Mammary epithelial cell (primary cell): ENCODE measurements around the gene TPD52L1.

Experiments used
- EZH2 ChIP-seq: IDR thresholded peaks from 2 replicates; pipeline ENCODE4 v1.6.1; 2012; ENCODE audit warnings: low read length, inconsistent platforms, borderline replicate concordance
- TF ChIP-seq, protein P1 (sequence below), 2 donors: IDR thresholded peaks in 1 of 2; conservative IDR thresholded peaks in 1 of 2; 2 replicates each; pipeline ENCODE4 v1.5.1; 2011 to 2012; ENCODE audit warnings: inconsistent platforms in 2 of 2, low read length in 2 of 2, mild to moderate bottlenecking in 2 of 2, control low read depth in 1 of 2, low read depth in 1 of 2; ENCODE audit not compliant: insufficient read depth in 1 of 2; ENCODE audit errors: extremely low read depth in 1 of 2

DNA sequence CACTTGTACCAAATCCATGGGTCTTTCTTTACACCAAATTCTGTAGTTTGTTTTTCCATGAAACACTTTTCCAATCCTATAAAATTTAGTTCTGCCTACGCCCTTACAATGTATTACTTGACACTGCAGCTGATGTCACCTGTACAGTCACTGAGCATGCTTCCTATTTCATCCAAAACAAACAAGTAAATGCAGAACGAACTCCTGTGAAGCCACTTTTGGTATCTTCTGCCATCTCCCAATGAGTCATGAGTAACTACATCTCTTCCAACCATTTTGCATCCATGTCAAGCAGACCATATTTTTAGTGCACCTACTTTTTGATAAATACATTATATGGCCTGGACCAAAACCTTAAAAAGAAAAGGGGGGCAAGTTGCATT is 105.8 kb downstream of the TPD52L1 start:
- TF ChIP-seq, protein P1, sequence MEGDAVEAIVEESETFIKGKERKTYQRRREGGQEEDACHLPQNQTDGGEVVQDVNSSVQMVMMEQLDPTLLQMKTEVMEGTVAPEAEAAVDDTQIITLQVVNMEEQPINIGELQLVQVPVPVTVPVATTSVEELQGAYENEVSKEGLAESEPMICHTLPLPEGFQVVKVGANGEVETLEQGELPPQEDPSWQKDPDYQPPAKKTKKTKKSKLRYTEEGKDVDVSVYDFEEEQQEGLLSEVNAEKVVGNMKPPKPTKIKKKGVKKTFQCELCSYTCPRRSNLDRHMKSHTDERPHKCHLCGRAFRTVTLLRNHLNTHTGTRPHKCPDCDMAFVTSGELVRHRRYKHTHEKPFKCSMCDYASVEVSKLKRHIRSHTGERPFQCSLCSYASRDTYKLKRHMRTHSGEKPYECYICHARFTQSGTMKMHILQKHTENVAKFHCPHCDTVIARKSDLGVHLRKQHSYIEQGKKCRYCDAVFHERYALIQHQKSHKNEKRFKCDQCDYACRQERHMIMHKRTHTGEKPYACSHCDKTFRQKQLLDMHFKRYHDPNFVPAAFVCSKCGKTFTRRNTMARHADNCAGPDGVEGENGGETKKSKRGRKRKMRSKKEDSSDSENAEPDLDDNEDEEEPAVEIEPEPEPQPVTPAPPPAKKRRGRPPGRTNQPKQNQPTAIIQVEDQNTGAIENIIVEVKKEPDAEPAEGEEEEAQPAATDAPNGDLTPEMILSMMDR (conservative IDR thresholded peaks at IDR 0.05 in 1 of 2, IDR thresholded peaks at IDR 0.05 in 1 of 2; ENCODE audit: extremely low read depth in 1 of 2, insufficient read depth in 1 of 2, low read depth in 1 of 2, low read length in 2 of 2), result no peak
- TF ChIP-seq EZH2, result no peak
